GM23248 (cell line): ENCODE results near the gene S100A13. TPM values are rescaled to one million over a fixed set of nuclear protein-coding genes. Genes with fewer than 3 reads are reported as not detected.
"Not testable (repeated sequence)": the region's sequence is repeated elsewhere in the genome, so short reads cannot be mapped to it uniquely, and the experiment has no call there.

Source experiments
- DNase-seq: peaks from one replicate; pipeline ENCODE4 v3.0.0-alpha.2; 2015
- H2AFZ ChIP-seq: fragments of 200-600 bp; sonication (generic); 2 replicates; pipeline ENCODE4 v1.6.1; 2016; ENCODE audit warnings: antibody characterized with exemption
- H3F3A ChIP-seq: fragments of 200-600 bp; sonication (generic); 2 replicates; pipeline ENCODE4 v1.6.1; 2016; ENCODE audit warnings: mild to moderate bottlenecking, antibody characterized with exemption, mixed run types; ENCODE audit not compliant: insufficient read depth
- H3K27ac ChIP-seq: fragments of 200-600 bp; sonication (generic); 2 replicates; pipeline ENCODE4 v1.5.1; 2016; ENCODE audit warnings: mild to moderate bottlenecking
- H3K27me3 ChIP-seq: fragments of 200-600 bp; sonication (generic); replicated peaks from 2 replicates; pipeline ENCODE4 v1.6.1; 2016; ENCODE audit warnings: mild to moderate bottlenecking; ENCODE audit not compliant: insufficient read depth
- H3K36me3 ChIP-seq: fragments of 200-600 bp; sonication (generic); 2 replicates; pipeline ENCODE4 v1.6.1; 2016; ENCODE audit warnings: low read depth, mild to moderate bottlenecking
- H3K4me1 ChIP-seq: fragments of 200-600 bp; sonication (generic); 2 replicates; pipeline ENCODE4 v1.6.1; 2016; ENCODE audit warnings: mild to moderate bottlenecking; ENCODE audit not compliant: insufficient read depth
- H3K4me2 ChIP-seq: fragments of 200-600 bp; sonication (generic); one replicate; pipeline ENCODE4 v1.6.1; 2016; ENCODE audit warnings: mild to moderate bottlenecking; ENCODE audit not compliant: unreplicated experiment
- H3K4me3 ChIP-seq: fragments of 200-600 bp; sonication (generic); 2 replicates; pipeline ENCODE4 v1.5.1; 2016; ENCODE audit warnings: mild to moderate bottlenecking
- H3K79me2 ChIP-seq: fragments of 200-600 bp; sonication (generic); 2 replicates; pipeline ENCODE4 v1.6.1; 2016; ENCODE audit warnings: mild to moderate bottlenecking; ENCODE audit not compliant: insufficient read depth
- H3K9ac ChIP-seq: fragments of 200-600 bp; sonication (generic); 2 replicates; pipeline ENCODE4 v1.6.1; 2016; ENCODE audit warnings: mild to moderate bottlenecking
- H3K9me2 ChIP-seq: fragments of 200-600 bp; sonication (generic); 2 replicates; pipeline ENCODE4 v1.6.1; 2016; ENCODE audit warnings: mixed run types, mild to moderate bottlenecking, moderate library complexity; ENCODE audit not compliant: insufficient read depth
- H3K9me3 ChIP-seq: fragments of 200-600 bp; sonication (generic); one replicate; pipeline ENCODE4 v1.6.1; 2017; ENCODE audit warnings: low read depth
- H4K20me1 ChIP-seq: fragments of 200-600 bp; sonication (generic); 2 replicates; pipeline ENCODE4 v1.6.0; 2016; ENCODE audit not compliant: insufficient read depth
- EZH2 ChIP-seq: fragments of 200-600 bp; sonication (generic); IDR thresholded peaks from 2 replicates; pipeline ENCODE4 v1.6.1; 2018; ENCODE audit warnings: antibody characterized with exemption, mild to moderate bottlenecking; ENCODE audit not compliant: insufficient read depth, poor library complexity, severe bottlenecking
- EZH2phosphoT487 ChIP-seq: fragments of 200-600 bp; sonication (generic); IDR thresholded peaks from 2 replicates; pipeline ENCODE4 v1.6.1; 2018; ENCODE audit warnings: antibody characterized with exemption, moderate library complexity, mild to moderate bottlenecking, low read depth; ENCODE audit not compliant: insufficient read depth
- WGBS, 2 experiments: methylation state at CpG; one replicate each; pipeline ENCODE4 v1.1.6; 2015 to 2017; ENCODE audit warnings: low lambda C conversion rate in 2 of 2, low coverage in 1 of 2; ENCODE audit errors: missing lambda C conversion rate in 2 of 2; 5-methylcytosine and 5-hydroxymethylcytosine counted together
- in situ Hi-C: fragments of 300-500 bp; cut with MboI; formaldehyde crosslinking; loops from 2 replicates; pipeline ENCODE4 v1.15.0; 2020
- polyA plus RNA-seq: library from polyadenylated mRNA; unstranded; fragments of >200 nt; fragmentation: Nextera tagmentation; extraction: Ambion mirVana; gene quantifications from 2 replicates; pipeline ENCODE4 v1.2.1, GENCODE V29; 2016
- total RNA-seq: library from RNA; depleted of rRNA; stranded (reverse); fragments of >200 nt; shearing (Covaris generic); gene quantifications from 2 replicates; pipeline ENCODE4 v1.2.3, GENCODE V29; 2014; rRNA removed

The S100A13 gene
- 127 and 159 TPM in 2 replicates for total RNA-seq
- polyA plus RNA-seq, result 540 and 552 TPM in 2 replicates

DNA sequence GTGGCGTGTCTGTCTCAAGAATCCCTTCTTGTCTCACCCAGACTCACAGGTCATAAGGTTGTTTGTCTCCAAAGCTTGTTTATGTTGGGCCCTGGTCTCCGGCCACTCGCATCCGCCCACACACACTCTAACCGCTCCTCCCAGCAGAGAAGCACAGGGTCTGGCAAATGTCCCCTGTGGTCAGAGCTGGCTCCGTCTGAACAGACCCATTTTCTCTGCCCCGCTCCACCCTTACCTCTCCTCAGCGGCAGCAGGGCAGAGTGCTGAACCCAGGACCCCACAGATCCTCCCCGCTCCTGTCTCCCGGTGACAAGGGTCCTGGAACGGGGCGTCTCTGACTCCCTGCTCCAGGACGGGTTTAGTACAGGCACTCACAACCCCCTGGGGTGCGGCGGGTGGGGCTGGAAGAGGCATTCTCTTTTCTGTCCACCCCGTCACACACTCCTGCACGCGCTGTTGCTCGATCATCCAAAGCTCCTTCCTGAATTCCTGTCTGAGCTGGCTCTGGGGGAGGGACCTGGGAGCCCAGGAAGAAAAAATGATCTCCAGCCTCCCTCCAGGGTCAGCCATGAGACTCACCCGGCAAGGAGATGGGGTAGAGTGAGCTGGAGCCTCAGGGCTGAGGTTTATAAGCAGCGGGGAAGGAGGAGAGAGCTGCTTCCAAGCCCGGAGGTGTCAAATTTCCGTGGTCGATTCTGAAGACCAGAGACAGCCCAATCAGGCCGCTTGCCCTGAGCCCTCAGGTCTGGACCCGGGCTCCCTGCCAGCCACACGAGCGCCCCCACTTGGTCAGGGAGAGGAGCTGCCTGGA is at the start of gene S100A13:
Gene S100A13 (minus strand): TSS at position 602 of the 811 bp plus-strand sequence. CDS start 1,033 bp downstream, outside the sequence.
- Histone ChIP-seq H3F3A (peaks cover 20% of the 10 kb centered on the region), H3K4me2 (peak within 1 kb of the TSS; percentile 99), H3K4me1 (peaks cover 27% of the 10 kb centered on the region), H3K4me3 (peak within 1 kb of the TSS; percentile 85), H3K9me3 (no peaks in the 10 kb centered on the region), H3K79me2 (peaks cover 46% of the 10 kb centered on the region), H3K9ac (peak within 1 kb of the TSS; percentile 95), H3K27ac (peak within 1 kb of the TSS; percentile 95), H3K9me2 (no peaks in the 10 kb centered on the region), H3K27me3 (no peaks in the 10 kb centered on the region), H2AFZ (peak within 1 kb of the TSS; percentile 74), H4K20me1 (no peaks in the 10 kb centered on the region), H3K36me3 (peaks cover 21% of the 10 kb centered on the region; the same call in 1 of the 2 replicates)
- 0 to 2% methylated on average over 27 to 28 of the region's 28 CpGs for WGBS, 2 experiments
- peak; percentile 94 for DNase-seq
- in situ Hi-C loops, result no loop called here
- no peak for TF ChIP-seq EZH2
- TF ChIP-seq EZH2phosphoT487, result no peak

DNA sequence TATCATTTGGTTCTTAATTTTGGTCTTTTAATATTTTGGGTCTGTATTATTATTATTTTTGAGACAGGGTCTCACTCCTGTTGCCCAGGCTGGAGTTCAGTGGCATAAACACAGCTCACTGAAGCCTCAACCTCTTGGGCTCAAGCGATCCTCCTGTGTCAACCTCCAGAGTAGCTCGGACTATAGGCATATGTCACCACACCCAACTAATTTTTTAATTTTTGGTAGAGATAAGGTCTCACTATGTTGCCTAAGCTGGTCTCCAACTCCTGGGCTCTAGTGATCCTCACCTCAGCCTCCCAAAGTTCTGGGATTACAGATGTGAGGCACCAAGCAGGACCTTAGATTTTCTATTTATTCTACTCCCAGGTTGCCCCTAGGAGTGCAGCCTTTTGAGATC is 46.2 kb upstream of the S100A13 start:
- Histone ChIP-seq H3K36me3 (peaks cover 13% of the 10 kb centered on the region), H3K4me1 (peaks cover 9% of the 10 kb centered on the region), H3K9me3 (no peaks in the 10 kb centered on the region), H3K27me3 (no peaks in the 10 kb centered on the region), H3K9me2 (no peaks in the 10 kb centered on the region), H4K20me1 (no peaks in the 10 kb centered on the region), H3K9ac (no peak overlapping the region), H2AFZ (no peak overlapping the region), H3K79me2 (peaks cover 23% of the 10 kb centered on the region), H3K4me3 (no peak overlapping the region), H3K27ac (no peak overlapping the region), H3F3A (peaks cover 27% of the 10 kb centered on the region; the same call in 1 of the 2 replicates), H3K4me2 (no peak overlapping the region)
- TF ChIP-seq EZH2phosphoT487, result no peak
- TF ChIP-seq EZH2, result no peak
- in situ Hi-C loops, result no loop called here
- no peak for DNase-seq
- 97% methylated on average over 2 of the region's 2 CpGs for WGBS, 2 experiments

DNA sequence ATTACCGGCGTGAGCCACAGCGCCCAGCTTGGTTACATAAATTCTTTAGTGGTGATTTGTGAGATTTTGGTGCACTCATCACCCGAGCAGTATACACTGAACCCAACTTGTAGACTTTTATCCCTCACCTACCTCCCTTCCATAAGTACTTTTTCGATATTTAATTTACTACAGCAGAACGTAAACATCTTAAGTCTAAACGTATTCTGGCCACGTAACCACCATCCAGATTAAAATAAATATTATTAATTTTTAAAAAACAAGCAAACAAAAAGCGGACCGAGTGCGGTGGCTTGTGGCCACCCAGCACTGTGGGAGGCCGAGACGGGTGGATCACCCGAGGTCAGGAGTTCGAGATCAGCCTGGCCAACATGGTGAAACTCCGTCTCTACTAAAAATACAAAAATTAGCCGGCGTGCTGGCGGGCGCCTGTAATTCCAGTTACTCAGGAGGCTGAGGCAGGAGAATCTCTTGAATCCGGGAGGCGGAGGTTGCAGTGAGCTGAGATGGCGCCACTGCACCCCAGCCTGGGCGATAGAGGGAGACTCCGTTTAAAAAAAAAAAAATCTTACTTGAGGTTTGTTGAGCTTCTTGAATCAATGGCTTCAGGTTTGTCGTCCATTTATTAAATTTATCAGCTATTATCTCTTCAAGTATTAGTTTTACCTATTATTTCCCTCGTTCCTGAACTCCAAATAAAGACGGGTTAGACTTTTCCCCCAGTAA is 44.5 kb upstream of the S100A13 start:
- peaks cover 30% of the 10 kb centered on the region for H3K36me3 ChIP-seq
- H3K9me2 ChIP-seq, H4K20me1 ChIP-seq, in situ Hi-C loops, H3K9me3 ChIP-seq, H3K27me3 ChIP-seq, H3K4me1 ChIP-seq: not testable (repeated sequence)
- H3K9ac ChIP-seq, result peak overlapping the region; percentile 77
- peaks cover 42% of the 10 kb centered on the region for H3F3A ChIP-seq
- H3K79me2 ChIP-seq, result peaks cover 40% of the 10 kb centered on the region
- H3K27ac ChIP-seq, result peak overlapping the region; percentile 88
- peak overlapping the region; percentile 77 for H3K4me2 ChIP-seq
- WGBS, 2 experiments, result 9 to 10% methylated on average over 28 of the region's 28 CpGs
- H2AFZ ChIP-seq, result peak overlapping the region; percentile 83
- peak overlapping the region; percentile 71 for H3K4me3 ChIP-seq
- peak; percentile 83 for DNase-seq

DNA sequence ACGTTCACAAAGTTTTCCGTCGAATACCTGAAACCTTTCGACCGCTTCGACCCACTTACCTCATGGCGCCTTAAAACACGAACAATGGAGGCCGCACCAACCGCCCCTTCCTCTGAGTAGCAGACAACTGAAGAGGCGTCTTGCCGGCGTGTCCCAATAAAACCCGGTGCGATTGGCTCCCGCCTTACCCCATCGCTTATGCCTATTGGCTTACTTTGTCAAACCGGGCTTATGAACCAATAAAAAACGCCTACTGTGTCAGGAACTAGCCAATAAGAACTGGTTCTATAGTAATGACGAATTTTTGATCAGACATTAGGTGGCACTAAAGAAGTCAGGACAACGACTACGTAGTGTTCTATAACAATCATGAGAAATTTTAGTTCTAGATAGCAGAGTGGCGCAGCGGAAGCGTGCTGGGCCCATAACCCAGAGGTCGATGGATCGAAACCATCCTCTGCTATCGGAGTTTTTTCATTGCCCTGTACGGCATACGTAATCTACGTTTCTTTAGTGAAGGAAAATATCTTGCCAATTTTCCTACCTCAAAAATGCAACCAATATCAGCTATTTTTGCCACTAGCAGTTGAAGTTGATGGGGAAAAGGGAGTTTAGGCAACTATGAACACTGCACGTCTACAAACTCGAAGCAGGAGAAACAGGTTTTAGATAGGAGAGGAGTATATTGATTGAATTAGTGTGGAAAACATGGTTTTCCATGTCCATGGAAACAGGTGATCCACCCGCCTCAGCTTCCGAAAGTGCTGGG is 43.7 kb upstream of the S100A13 start, which contains the start of gene ILF2:
Gene ILF2 (minus strand): TSS at position 135 of the 769 bp plus-strand sequence. CDS start 71 bp downstream, at position 64.
- WGBS, 2 experiments, result 1% methylated on average over 35 of the region's 35 CpGs
- Histone ChIP-seq H3K4me1 (peaks cover 9% of the 10 kb centered on the region), H3K9me2 (no peaks in the 10 kb centered on the region), H3K27ac (peak within 1 kb of the TSS; percentile 88), H3K27me3 (no peaks in the 10 kb centered on the region), H3K4me3 (peak within 1 kb of the TSS; percentile 97), H3K4me2 (peak within 1 kb of the TSS; percentile 95), H4K20me1 (no peaks in the 10 kb centered on the region), H3K79me2 (peaks cover 48% of the 10 kb centered on the region), H3K9me3 (no peaks in the 10 kb centered on the region), H2AFZ (peak within 1 kb of the TSS; percentile 83), H3F3A (peaks cover 49% of the 10 kb centered on the region), H3K9ac (peak within 1 kb of the TSS; percentile 97), H3K36me3 (peaks cover 38% of the 10 kb centered on the region)
- peak; percentile 98 for DNase-seq
- in situ Hi-C loops, result no loop called here
- TF ChIP-seq EZH2 (no peak), EZH2phosphoT487 (no peak)
